ENCODE results near the gene RARRES1. TPM values are rescaled to one million over a fixed set of nuclear protein-coding genes. Genes with fewer than 3 reads are reported as not detected.

The RARRES1 gene
- total RNA-seq, 1 experiment from 2014 or later: 0.35 TPM

DNA sequence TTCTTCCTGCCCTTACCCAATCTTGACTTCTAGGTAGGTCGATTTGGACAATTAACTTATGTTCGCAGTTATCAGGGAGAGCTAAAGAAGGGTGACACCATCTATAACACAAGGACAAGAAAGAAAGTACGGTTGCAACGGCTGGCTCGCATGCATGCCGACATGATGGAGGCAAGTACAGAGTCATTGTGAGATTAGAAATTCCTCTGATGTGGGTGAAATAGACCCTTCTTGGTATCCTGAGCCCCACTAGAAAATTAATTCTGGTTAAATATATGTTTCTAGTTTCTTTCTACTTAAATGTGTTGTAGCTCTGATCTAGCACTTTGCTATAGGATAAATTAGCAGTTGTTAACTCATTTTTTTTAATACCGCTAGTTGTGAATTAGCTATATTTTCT is 73.4 kb downstream of the RARRES1 start:
- no peak for ATAC-seq
- no peak for TF ChIP-seq OVOL2 (CRISPR knock-in tag; IDR thresholded peaks at IDR 0.05; ENCODE audit: borderline replicate concordance)
- no peak for TF ChIP-seq ZBTB21 (CRISPR knock-in tag; IDR thresholded peaks at IDR 0.05; ENCODE audit: borderline replicate concordance)
- no peak for TF ChIP-seq TP53 (CRISPR knock-in tag; IDR thresholded peaks at IDR 0.05)
- TF ChIP-seq, protein P1, sequence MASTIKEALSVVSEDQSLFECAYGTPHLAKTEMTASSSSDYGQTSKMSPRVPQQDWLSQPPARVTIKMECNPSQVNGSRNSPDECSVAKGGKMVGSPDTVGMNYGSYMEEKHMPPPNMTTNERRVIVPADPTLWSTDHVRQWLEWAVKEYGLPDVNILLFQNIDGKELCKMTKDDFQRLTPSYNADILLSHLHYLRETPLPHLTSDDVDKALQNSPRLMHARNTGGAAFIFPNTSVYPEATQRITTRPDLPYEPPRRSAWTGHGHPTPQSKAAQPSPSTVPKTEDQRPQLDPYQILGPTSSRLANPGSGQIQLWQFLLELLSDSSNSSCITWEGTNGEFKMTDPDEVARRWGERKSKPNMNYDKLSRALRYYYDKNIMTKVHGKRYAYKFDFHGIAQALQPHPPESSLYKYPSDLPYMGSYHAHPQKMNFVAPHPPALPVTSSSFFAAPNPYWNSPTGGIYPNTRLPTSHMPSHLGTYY (CRISPR knock-in tag; IDR thresholded peaks at IDR 0.05): no peak
- TF ChIP-seq JUN (CRISPR knock-in tag; IDR thresholded peaks at IDR 0.05): no peak
- no peak for TF ChIP-seq MXD4 (CRISPR knock-in tag; IDR thresholded peaks at IDR 0.05; ENCODE audit: borderline replicate concordance)
- no peak for TF ChIP-seq ZNF138 (CRISPR knock-in tag; conservative IDR thresholded peaks at IDR 0.05)
- no peak for TF ChIP-seq NFATC4 (CRISPR knock-in tag; IDR thresholded peaks at IDR 0.05)
- TF ChIP-seq JAZF1 (CRISPR knock-in tag; IDR thresholded peaks at IDR 0.05): no peak
- TF ChIP-seq, protein P2, sequence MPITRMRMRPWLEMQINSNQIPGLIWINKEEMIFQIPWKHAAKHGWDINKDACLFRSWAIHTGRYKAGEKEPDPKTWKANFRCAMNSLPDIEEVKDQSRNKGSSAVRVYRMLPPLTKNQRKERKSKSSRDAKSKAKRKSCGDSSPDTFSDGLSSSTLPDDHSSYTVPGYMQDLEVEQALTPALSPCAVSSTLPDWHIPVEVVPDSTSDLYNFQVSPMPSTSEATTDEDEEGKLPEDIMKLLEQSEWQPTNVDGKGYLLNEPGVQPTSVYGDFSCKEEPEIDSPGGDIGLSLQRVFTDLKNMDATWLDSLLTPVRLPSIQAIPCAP (CRISPR knock-in tag; IDR thresholded peaks at IDR 0.05): no peak
- TF ChIP-seq ZNF396 (CRISPR knock-in tag; IDR thresholded peaks at IDR 0.05; ENCODE audit: borderline replicate concordance): no peak
- TF ChIP-seq SMAD3 (CRISPR knock-in tag; IDR thresholded peaks at IDR 0.05; ENCODE audit: borderline replicate concordance): no peak
- TF ChIP-seq, protein P3, sequence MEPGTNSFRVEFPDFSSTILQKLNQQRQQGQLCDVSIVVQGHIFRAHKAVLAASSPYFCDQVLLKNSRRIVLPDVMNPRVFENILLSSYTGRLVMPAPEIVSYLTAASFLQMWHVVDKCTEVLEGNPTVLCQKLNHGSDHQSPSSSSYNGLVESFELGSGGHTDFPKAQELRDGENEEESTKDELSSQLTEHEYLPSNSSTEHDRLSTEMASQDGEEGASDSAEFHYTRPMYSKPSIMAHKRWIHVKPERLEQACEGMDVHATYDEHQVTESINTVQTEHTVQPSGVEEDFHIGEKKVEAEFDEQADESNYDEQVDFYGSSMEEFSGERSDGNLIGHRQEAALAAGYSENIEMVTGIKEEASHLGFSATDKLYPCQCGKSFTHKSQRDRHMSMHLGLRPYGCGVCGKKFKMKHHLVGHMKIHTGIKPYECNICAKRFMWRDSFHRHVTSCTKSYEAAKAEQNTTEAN (CRISPR knock-in tag; IDR thresholded peaks at IDR 0.05): no peak
- no peak for TF ChIP-seq ZNF219 (CRISPR knock-in tag; IDR thresholded peaks at IDR 0.05; ENCODE audit: borderline replicate concordance)
- no peak for TF ChIP-seq GRHL2 (CRISPR knock-in tag; IDR thresholded peaks at IDR 0.05; ENCODE audit: insufficient replicate concordance, severe bottlenecking)
- TF ChIP-seq RELA (CRISPR knock-in tag; IDR thresholded peaks at IDR 0.05; ENCODE audit: borderline replicate concordance): no peak
- no peak for TF ChIP-seq HMGA2 (CRISPR knock-in tag; IDR thresholded peaks at IDR 0.05)
- no peak for TF ChIP-seq TEAD1 (CRISPR knock-in tag; IDR thresholded peaks at IDR 0.05)
- TF ChIP-seq CREM (CRISPR knock-in tag; IDR thresholded peaks at IDR 0.05): no peak
- no peak for TF ChIP-seq TCF7 (CRISPR knock-in tag; IDR thresholded peaks at IDR 0.05; ENCODE audit: low read depth)
- no peak overlapping the region for H3K27ac Mint-ChIP-seq
- POLR2A ChIA-PET: no interaction called here
- H3K4me1 Mint-ChIP-seq: no peaks in the 10 kb centered on the region
- H3K9me3 Mint-ChIP-seq: no peaks in the 10 kb centered on the region
- CTCF ChIA-PET: interaction anchor here (0.9 to 2.8 kb wide), 8 partner anchors 9 to 602 kb away, joined by 3 to 25 read pairs (median 5); partner anchors contain the start of genes GFM1 and LXN
- no peaks in the 10 kb centered on the region for H3K27me3 Mint-ChIP-seq (ENCODE audit: low read depth)
- DNase-seq (ENCODE audit: low spot score): no peak
- no peak overlapping the region for H3K4me3 Mint-ChIP-seq
- H3K36me3 Mint-ChIP-seq: peaks cover 26% of the 10 kb centered on the region

DNA sequence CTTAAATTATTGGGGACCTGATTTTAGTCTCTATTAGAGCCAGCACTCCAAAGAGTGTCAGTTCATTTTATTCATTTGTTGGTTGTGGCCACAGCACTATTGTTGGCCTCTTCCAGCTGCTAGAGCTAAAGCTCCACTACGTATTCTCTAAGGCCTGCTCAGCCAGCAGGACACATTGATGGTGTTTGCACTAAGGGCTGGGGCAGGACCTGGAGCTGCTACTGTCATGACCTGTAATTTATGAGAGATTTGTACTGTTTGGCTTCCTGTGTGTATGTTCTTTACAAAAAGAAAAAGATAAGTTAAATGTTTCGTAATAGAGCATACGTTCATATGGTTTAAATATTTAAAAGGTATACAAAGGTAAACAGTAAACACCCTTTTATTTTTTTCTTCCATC is 79.8 kb downstream of the RARRES1 start:
- Mint-ChIP-seq H3K36me3 (peaks cover 46% of the 10 kb centered on the region), H3K27me3 (ENCODE audit: low read depth) (no peaks in the 10 kb centered on the region), H3K9me3 (no peaks in the 10 kb centered on the region), H3K27ac (no peak overlapping the region), H3K4me1 (no peaks in the 10 kb centered on the region), H3K4me3 (no peak overlapping the region)
- TF ChIP-seq NR1H2 (CRISPR knock-in tag; IDR thresholded peaks at IDR 0.05) (no peak), ZBTB21 (CRISPR knock-in tag; IDR thresholded peaks at IDR 0.05; ENCODE audit: borderline replicate concordance) (no peak), RELA (CRISPR knock-in tag; IDR thresholded peaks at IDR 0.05; ENCODE audit: borderline replicate concordance) (no peak)
- TF ChIP-seq, protein P4, sequence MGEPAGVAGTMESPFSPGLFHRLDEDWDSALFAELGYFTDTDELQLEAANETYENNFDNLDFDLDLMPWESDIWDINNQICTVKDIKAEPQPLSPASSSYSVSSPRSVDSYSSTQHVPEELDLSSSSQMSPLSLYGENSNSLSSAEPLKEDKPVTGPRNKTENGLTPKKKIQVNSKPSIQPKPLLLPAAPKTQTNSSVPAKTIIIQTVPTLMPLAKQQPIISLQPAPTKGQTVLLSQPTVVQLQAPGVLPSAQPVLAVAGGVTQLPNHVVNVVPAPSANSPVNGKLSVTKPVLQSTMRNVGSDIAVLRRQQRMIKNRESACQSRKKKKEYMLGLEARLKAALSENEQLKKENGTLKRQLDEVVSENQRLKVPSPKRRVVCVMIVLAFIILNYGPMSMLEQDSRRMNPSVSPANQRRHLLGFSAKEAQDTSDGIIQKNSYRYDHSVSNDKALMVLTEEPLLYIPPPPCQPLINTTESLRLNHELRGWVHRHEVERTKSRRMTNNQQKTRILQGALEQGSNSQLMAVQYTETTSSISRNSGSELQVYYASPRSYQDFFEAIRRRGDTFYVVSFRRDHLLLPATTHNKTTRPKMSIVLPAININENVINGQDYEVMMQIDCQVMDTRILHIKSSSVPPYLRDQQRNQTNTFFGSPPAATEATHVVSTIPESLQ (CRISPR knock-in tag; IDR thresholded peaks at IDR 0.05): no peak
- TF ChIP-seq, protein P5, sequence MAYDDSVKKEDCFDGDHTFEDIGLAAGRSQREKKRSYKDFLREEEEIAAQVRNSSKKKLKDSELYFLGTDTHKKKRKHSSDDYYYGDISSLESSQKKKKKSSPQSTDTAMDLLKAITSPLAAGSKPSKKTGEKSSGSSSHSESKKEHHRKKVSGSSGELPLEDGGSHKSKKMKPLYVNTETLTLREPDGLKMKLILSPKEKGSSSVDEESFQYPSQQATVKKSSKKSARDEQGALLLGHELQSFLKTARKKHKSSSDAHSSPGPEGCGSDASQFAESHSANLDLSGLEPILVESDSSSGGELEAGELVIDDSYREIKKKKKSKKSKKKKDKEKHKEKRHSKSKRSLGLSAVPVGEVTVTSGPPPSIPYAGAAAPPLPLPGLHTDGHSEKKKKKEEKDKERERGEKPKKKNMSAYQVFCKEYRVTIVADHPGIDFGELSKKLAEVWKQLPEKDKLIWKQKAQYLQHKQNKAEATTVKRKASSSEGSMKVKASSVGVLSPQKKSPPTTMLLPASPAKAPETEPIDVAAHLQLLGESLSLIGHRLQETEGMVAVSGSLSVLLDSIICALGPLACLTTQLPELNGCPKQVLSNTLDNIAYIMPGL (CRISPR knock-in tag; IDR thresholded peaks at IDR 0.05): no peak
- ATAC-seq (no peak), DNase-seq (ENCODE audit: low spot score) (no peak)
- ChIA-PET POLR2A (no interaction called here), CTCF (interaction anchor here (1.3 kb wide), 1 partner anchor 20 kb away, joined by 3 read pairs; the partner anchor contains the start of gene LXN)
